Activated T-helper 2 cell treated with anti-CD3 and anti-CD28 coated beads, Interferon-gamma antibody, Interleukin-2, Interleukin-4, amounts not matched to agents 10 μg/mL and 5 μg/mL and 100 μg/mL, durations not matched to agents 14 hours and 24 hours and 36 hours (primary cell): Measurements from ENCODE around the gene CLIC5. TPM values are rescaled to one million over a fixed set of nuclear protein-coding genes. Genes with fewer than 3 reads are reported as not detected.

Experiments used
- DNase-seq: peaks from one replicate; pipeline ENCODE4 v3.0.0; 2021; ENCODE audit warnings: low spot score
- H3K27ac Mint-ChIP-seq: one replicate; pipeline ENCODE4 v1.8.0; 2021; ENCODE audit warnings: mixed read lengths
- H3K27me3 Mint-ChIP-seq: one replicate; pipeline ENCODE4 v1.8.0; 2021; ENCODE audit warnings: low read depth, mixed read lengths
- H3K36me3 Mint-ChIP-seq: one replicate; pipeline ENCODE4 v1.8.0; 2021; ENCODE audit warnings: low read depth, mixed read lengths
- H3K4me1 Mint-ChIP-seq: one replicate; pipeline ENCODE4 v1.8.0; 2021; ENCODE audit warnings: low read depth, mixed read lengths
- H3K4me3 Mint-ChIP-seq: one replicate; pipeline ENCODE4 v1.8.0; 2021; ENCODE audit warnings: low read depth, mild to moderate bottlenecking, moderate library complexity, mixed read lengths
- H3K9me3 Mint-ChIP-seq: one replicate; pipeline ENCODE4 v1.8.0; 2021; ENCODE audit warnings: mixed read lengths
- intact Hi-C: fragments of 100-400 bp; cut with micrococcal nuclease; formaldehyde crosslinking; loops from one replicate; pipeline ENCODE4 v1.15.1; 2023
- total RNA-seq: library from RNA; stranded (reverse); gene quantifications from 2 replicates; pipeline ENCODE4 v1.2.3, GENCODE V29; 2022

CLIC5 gene
- total RNA-seq, 1 donor from 2014 or later: 3.8 TPM

GRCh38 chr6:45850378-45851033 is 165.2 kb downstream of the CLIC5 start:
- Mint-ChIP-seq H3K27me3 (peaks cover 1% of the 10 kb centered on the region), H3K4me1 (no peaks in the 10 kb centered on the region), H3K36me3 (no peaks in the 10 kb centered on the region), H3K9me3 (peaks cover 4% of the 10 kb centered on the region), H3K4me3 (no peak overlapping the region), H3K27ac (no peak overlapping the region)
- intact Hi-C loops: no loop called here
- no peak for DNase-seq

DNA sequence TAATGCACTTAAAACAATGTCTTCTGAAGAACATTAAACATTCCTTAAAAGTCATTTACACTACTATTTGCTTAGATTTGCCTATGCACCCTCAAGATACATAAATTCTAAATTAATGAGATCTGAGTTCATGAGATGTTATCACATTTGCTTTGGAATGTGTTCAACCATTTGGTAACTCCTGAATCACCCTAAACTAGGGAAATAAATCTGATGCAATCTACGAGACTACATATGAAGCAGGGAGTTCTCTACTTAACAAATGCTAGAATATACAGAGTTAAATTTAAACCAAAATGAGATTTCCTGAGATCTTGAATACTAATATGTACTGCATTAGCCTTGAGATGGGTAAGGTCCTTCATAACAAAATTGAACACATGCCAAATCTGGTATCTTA is 170.1 kb downstream of the CLIC5 start:
- Mint-ChIP-seq H3K9me3 (peaks cover 4% of the 10 kb centered on the region), H3K4me1 (peaks cover 1% of the 10 kb centered on the region), H3K27ac (no peak overlapping the region), H3K27me3 (no peaks in the 10 kb centered on the region), H3K36me3 (no peaks in the 10 kb centered on the region), H3K4me3 (no peak overlapping the region)
- intact Hi-C loops: no loop called here
- no peak for DNase-seq

- no peak overlapping the region for H3K4me3 Mint-ChIP-seq
- no peak for DNase-seq
- H3K9me3 Mint-ChIP-seq: peaks cover 3% of the 10 kb centered on the region
- intact Hi-C loops: no loop called here
- no peak overlapping the region for H3K27ac Mint-ChIP-seq
- H3K4me1 Mint-ChIP-seq: peaks cover 1% of the 10 kb centered on the region
- H3K36me3 Mint-ChIP-seq: no peaks in the 10 kb centered on the region
- no peaks in the 10 kb centered on the region for H3K27me3 Mint-ChIP-seq
Observed at GRCh38 chr6:45844986-45845385, 170.7 kb downstream of the CLIC5 start.

DNA sequence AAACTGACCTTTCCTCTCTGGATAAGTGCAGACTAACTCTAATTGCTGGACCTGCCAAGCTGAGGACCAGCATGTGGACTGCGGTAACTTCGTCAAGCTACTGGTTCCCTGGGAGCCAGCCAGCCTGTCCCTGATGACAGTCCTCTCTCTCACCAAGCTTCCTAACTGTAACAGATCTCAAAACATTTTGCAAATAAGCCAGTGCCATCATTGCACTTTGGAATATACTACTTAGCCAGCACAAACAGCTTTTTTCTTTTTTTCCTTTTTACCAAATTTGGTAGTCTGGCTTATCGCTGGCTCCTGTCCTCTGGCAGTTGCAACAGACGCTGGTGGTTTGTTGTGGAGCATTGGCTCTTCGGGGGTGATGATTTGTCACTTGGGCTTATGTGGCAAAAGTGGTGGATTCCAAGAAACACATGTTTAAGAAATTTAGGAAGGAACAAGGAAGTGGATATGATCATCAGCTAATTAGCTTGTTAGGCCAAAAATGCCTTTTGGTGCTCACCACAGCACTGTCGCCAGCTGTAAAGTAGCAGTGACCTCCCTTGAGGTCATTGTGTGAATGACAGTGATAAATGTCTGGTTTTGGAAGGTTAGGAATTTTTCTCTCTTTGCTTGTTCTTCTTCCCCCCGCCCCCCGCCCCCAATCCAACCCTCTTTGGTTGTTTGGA is 171.7 kb downstream of the CLIC5 start:
- no peaks in the 10 kb centered on the region for H3K9me3 Mint-ChIP-seq
- H3K4me1 Mint-ChIP-seq: peaks cover 1% of the 10 kb centered on the region
- no peak overlapping the region for H3K4me3 Mint-ChIP-seq
- H3K36me3 Mint-ChIP-seq: no peaks in the 10 kb centered on the region
- intact Hi-C loops: no loop called here
- no peaks in the 10 kb centered on the region for H3K27me3 Mint-ChIP-seq
- no peak for DNase-seq
- H3K27ac Mint-ChIP-seq: no peak overlapping the region

DNA sequence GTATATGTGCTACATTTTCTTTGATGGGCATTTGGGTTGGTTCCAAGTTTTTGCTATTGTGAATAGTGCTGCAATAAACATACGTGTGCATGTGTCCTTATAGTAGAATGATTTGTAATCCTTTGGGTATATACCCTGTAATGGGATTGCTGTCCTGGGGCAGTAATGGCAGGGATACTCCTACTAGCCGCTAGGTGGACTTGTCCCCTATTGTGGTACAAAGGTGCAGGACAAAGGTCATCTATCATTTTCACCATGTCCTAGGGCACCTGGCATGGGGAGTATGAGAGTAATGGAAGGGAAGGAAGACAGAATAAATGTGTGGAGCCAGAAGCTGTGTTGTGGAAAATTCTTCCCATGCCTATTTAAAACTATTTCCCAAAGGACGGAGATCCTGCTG is 174.6 kb downstream of the CLIC5 start:
- H3K36me3 Mint-ChIP-seq: no peaks in the 10 kb centered on the region
- no peaks in the 10 kb centered on the region for H3K9me3 Mint-ChIP-seq
- no peaks in the 10 kb centered on the region for H3K27me3 Mint-ChIP-seq
- no peak overlapping the region for H3K27ac Mint-ChIP-seq
- peaks cover 28% of the 10 kb centered on the region for H3K4me1 Mint-ChIP-seq
- intact Hi-C loops: no loop called here
- no peak for DNase-seq
- H3K4me3 Mint-ChIP-seq: no peak overlapping the region

DNA sequence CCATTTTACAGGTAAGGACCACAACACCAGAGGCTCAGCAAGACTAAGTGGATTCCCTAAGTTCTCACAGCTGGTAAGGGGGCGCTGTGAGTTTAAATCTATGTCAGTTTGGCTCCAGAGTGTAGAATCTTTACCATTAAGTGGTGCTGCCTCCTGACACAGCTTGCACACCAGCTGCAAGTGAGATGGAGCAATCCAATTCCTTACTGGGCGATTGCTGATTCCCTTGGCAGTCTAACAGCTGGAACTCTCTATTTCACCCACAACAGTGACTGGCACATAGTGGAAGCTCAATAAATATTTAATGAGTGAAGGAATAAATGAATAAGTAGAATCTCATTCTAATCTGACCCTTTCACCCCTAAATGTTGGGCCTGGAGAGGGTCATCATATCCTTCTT is 176.7 kb downstream of the CLIC5 start:
- Mint-ChIP-seq H3K4me3 (no peak overlapping the region), H3K27ac (no peak overlapping the region), H3K4me1 (peaks cover 46% of the 10 kb centered on the region), H3K9me3 (no peaks in the 10 kb centered on the region), H3K36me3 (no peaks in the 10 kb centered on the region), H3K27me3 (no peaks in the 10 kb centered on the region)
- intact Hi-C loops: loop anchor here (10.0 kb wide), 1 partner anchor 176 kb away; the partner anchor contains the start of gene CLIC5
- no peak for DNase-seq

DNA sequence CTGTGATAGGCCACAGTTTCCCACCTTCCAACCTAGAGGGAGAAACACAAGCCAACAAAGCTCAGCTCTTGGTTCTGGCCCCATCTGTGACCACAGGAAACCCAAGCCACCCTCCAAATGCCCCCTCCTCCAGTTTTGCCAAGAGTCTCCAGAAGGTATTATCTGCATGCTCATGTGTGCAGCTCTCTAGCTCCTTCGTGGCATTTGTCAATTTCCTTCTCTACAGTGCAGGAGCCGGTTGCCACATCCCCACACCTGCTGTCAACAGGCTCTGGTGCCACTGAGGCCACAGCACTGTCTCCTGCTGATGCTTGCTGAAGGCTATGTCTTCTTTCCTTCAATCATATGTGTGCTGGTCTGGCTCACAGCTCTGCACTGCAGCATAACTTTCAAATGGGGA is 177.2 kb downstream of the CLIC5 start:
- no peaks in the 10 kb centered on the region for H3K36me3 Mint-ChIP-seq
- no peak overlapping the region for H3K27ac Mint-ChIP-seq
- H3K4me3 Mint-ChIP-seq: no peak overlapping the region
- H3K9me3 Mint-ChIP-seq: no peaks in the 10 kb centered on the region
- H3K4me1 Mint-ChIP-seq: peaks cover 48% of the 10 kb centered on the region
- H3K27me3 Mint-ChIP-seq: no peaks in the 10 kb centered on the region
- intact Hi-C loops: loop anchor here (10.0 kb wide), 1 partner anchor 176 kb away; the partner anchor contains the start of gene CLIC5
- no peak for DNase-seq

DNA sequence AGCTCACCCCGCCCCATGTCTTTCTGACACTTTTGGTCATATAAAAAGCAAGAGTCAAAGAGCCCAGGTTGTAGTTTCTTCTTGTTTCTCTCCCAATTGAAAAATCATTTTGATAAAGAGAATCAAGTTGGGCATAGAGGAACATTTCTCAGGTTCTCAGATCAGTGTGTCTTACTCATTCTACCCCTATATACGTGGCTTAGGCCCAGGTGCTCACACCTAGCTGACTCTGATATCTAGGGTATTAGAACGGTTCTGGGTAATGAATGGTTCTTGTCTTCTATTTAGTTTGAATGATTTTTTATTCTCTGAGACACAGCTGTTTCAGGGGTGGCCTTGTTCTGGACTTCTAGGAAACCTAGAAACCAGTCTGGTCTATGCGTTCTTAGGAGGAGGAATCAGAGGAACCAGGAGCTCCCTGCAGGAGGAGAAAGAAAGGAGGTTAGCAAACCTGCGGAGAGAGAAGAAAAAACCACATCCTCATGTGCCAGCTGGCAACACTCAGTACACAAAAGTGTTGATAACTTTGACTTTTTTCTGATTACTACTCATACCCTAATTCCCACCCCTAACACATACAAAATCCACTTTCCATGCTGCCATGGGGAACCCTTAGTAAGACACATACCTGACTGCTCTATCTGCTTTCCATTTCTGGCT is 178.0 kb downstream of the CLIC5 start:
- no peaks in the 10 kb centered on the region for H3K36me3 Mint-ChIP-seq
- no peak for DNase-seq
- H3K9me3 Mint-ChIP-seq: no peaks in the 10 kb centered on the region
- peaks cover 49% of the 10 kb centered on the region for H3K4me1 Mint-ChIP-seq
- H3K27me3 Mint-ChIP-seq: no peaks in the 10 kb centered on the region
- peak overlapping the region; percentile 46 for H3K27ac Mint-ChIP-seq
- intact Hi-C loops: loop anchor here (10.0 kb wide), 1 partner anchor 177 kb away; the partner anchor contains the start of gene CLIC5
- no peak overlapping the region for H3K4me3 Mint-ChIP-seq

GRCh38 chr6:45836984-45837383 is 178.7 kb downstream of the CLIC5 start:
- H3K4me3 Mint-ChIP-seq: no peak overlapping the region
- intact Hi-C loops: loop anchor here (10.0 kb wide), 1 partner anchor 178 kb away; the partner anchor contains the start of gene CLIC5
- peaks cover 54% of the 10 kb centered on the region for H3K4me1 Mint-ChIP-seq
- H3K36me3 Mint-ChIP-seq: no peaks in the 10 kb centered on the region
- peak overlapping the region; percentile 17 for H3K27ac Mint-ChIP-seq
- no peak for DNase-seq
- no peaks in the 10 kb centered on the region for H3K9me3 Mint-ChIP-seq
- H3K27me3 Mint-ChIP-seq: no peaks in the 10 kb centered on the region

GRCh38 chr6:45836438-45836824 is 179.2 kb downstream of the CLIC5 start:
- no peaks in the 10 kb centered on the region for H3K27me3 Mint-ChIP-seq
- H3K4me1 Mint-ChIP-seq: peaks cover 59% of the 10 kb centered on the region
- no peaks in the 10 kb centered on the region for H3K9me3 Mint-ChIP-seq
- H3K27ac Mint-ChIP-seq: peak overlapping the region; percentile 85
- no peak for DNase-seq
- intact Hi-C loops: loop anchor here (10.0 kb wide), 1 partner anchor 178 kb away; the partner anchor contains the start of gene CLIC5
- no peaks in the 10 kb centered on the region for H3K36me3 Mint-ChIP-seq
- H3K4me3 Mint-ChIP-seq: no peak overlapping the region

DNA sequence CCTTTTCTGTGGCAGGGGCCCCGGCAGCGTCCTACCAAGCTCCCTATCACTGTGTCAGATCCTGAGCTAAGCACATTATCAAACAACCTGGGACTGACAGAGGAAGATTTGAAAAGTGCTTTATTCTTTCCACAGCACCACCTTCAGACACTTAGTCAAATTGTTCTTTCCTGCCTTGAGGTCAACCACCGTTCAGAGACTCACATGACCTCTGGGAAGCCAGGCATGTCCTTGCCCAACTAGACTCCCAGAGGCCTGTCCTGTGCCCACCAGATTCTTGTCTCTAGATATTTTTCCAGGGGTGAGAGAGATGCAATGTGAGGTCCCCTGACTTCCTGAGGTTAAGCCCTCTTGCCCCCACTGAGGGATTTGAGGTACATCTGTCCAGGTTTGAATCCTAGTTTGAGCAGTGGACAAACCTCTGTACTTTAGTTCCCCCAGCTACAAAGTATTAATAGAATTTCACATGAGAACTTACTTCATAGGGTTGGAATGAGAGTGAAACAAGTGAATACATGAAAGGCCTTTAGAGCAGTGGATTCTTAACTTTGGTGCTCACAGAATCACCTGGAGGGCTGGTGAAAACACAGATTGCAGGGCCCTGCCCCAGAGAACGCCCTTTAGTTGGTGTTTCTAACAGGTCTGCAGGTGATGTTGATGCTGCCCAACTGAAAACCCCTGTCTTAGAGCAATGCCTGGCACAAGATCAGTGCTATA is 179.8 kb downstream of the CLIC5 start:
- Mint-ChIP-seq H3K27ac (peak overlapping the region; percentile 85), H3K27me3 (no peaks in the 10 kb centered on the region), H3K9me3 (no peaks in the 10 kb centered on the region), H3K4me3 (peak overlapping the region; percentile 58), H3K36me3 (no peaks in the 10 kb centered on the region), H3K4me1 (peaks cover 63% of the 10 kb centered on the region)
- DNase-seq: no peak
- intact Hi-C loops: loop anchor here (10.0 kb wide), 1 partner anchor 179 kb away; the partner anchor contains the start of gene CLIC5

- H3K4me1 Mint-ChIP-seq: peaks cover 72% of the 10 kb centered on the region
- peaks cover 9% of the 10 kb centered on the region for H3K9me3 Mint-ChIP-seq
- intact Hi-C loops: loop anchor here (5.0 to 10.0 kb wide), 4 partner anchors 183 to 355 kb away; partner anchors contain the start of gene CLIC5
- peak overlapping the region; percentile 79 for H3K4me3 Mint-ChIP-seq
- peak overlapping the region; percentile 94 for H3K27ac Mint-ChIP-seq
- DNase-seq: no peak
- no peaks in the 10 kb centered on the region for H3K27me3 Mint-ChIP-seq
- H3K36me3 Mint-ChIP-seq: peaks cover 22% of the 10 kb centered on the region
Observed at GRCh38 chr6:45832063-45832462, 183.6 kb downstream of the CLIC5 start.
